ENCODE data around the gene ADPGK. TPM values are rescaled to one million over a fixed set of nuclear protein-coding genes. Genes with fewer than 3 reads are reported as not detected.

Gene ADPGK
- polyA plus RNA-seq, 1 donor from 2014 or later = 33.7 TPM

- H3F3A ChIP-seq (ENCODE audit: insufficient read depth, low read length, poor library complexity, severe bottlenecking) = no peaks in the 10 kb centered on the region
- no peak overlapping the region for H3K9ac ChIP-seq (ENCODE audit: low read length)
- H2AFZ ChIP-seq (ENCODE audit: low read depth, low read length) = no peak overlapping the region
- no peaks in the 10 kb centered on the region for H3K79me2 ChIP-seq (replicated peaks; ENCODE audit: insufficient read depth, low read length)
- no peak overlapping the region for H3K4me2 ChIP-seq (ENCODE audit: low read length)
- H3K9me3 ChIP-seq (ENCODE audit: low read length) = no peaks in the 10 kb centered on the region
- no peaks in the 10 kb centered on the region for H4K20me1 ChIP-seq (ENCODE audit: insufficient read depth)
- TF ChIP-seq EZH2 (IDR thresholded peaks at IDR 0.05; ENCODE audit: borderline replicate concordance, insufficient read depth, low read length, poor library complexity, severe bottlenecking) (no peak), MXI1 (conservative IDR thresholded peaks at IDR 0.05; ENCODE audit: poor library complexity, severe bottlenecking) (no peak), CTCF (IDR thresholded peaks at IDR 0.05; ENCODE audit: poor library complexity, severe bottlenecking) (no peak), TAF1 (IDR thresholded peaks at IDR 0.05; ENCODE audit: low read depth) (no peak), EP300 (conservative IDR thresholded peaks at IDR 0.05; ENCODE audit: poor library complexity, severe bottlenecking) (no peak), REST (IDR thresholded peaks at IDR 0.05; ENCODE audit: borderline replicate concordance) (no peak), POLR2AphosphoS5 (IDR thresholded peaks at IDR 0.05) (no peak), SMC3 (conservative IDR thresholded peaks at IDR 0.05; ENCODE audit: poor library complexity) (no peak), RAD21 (conservative IDR thresholded peaks at IDR 0.05) (no peak)
- H3K27me3 ChIP-seq (ENCODE audit: insufficient read depth, low read depth, low read length) = no peaks in the 10 kb centered on the region
- H3K9me2 ChIP-seq (ENCODE audit: insufficient read depth, low read length) = no peaks in the 10 kb centered on the region
- no peak overlapping the region for H3K4me3 ChIP-seq (ENCODE audit: low read length)
- peaks cover 23% of the 10 kb centered on the region for H3K36me3 ChIP-seq (ENCODE audit: insufficient read depth, low read length)
- no peak overlapping the region for H3K27ac ChIP-seq (ENCODE audit: low read length)
Measured at GRCh38 chr15:72771329-72771725, 12.2 kb downstream of the ADPGK start.

GRCh38 chr15:72770673-72771328, 12.8 kb downstream of the ADPGK start:
- Histone ChIP-seq H3K9ac (ENCODE audit: low read length) (no peak overlapping the region), H3F3A (ENCODE audit: insufficient read depth, low read length, poor library complexity, severe bottlenecking) (no peaks in the 10 kb centered on the region), H3K27ac (ENCODE audit: low read length) (no peak overlapping the region), H3K4me3 (ENCODE audit: low read length) (no peak overlapping the region), H3K79me2 (replicated peaks; ENCODE audit: insufficient read depth, low read length) (no peaks in the 10 kb centered on the region), H3K9me3 (ENCODE audit: low read length) (no peaks in the 10 kb centered on the region), H3K9me2 (ENCODE audit: insufficient read depth, low read length) (no peaks in the 10 kb centered on the region), H3K36me3 (ENCODE audit: insufficient read depth, low read length) (peaks cover 26% of the 10 kb centered on the region), H4K20me1 (ENCODE audit: insufficient read depth) (no peaks in the 10 kb centered on the region), H2AFZ (ENCODE audit: low read depth, low read length) (no peak overlapping the region), H3K4me2 (ENCODE audit: low read length) (no peak overlapping the region), H3K27me3 (ENCODE audit: insufficient read depth, low read depth, low read length) (no peaks in the 10 kb centered on the region)
- TF ChIP-seq SMC3 (conservative IDR thresholded peaks at IDR 0.05; ENCODE audit: poor library complexity) = no peak
- TF ChIP-seq EZH2 (IDR thresholded peaks at IDR 0.05; ENCODE audit: borderline replicate concordance, insufficient read depth, low read length, poor library complexity, severe bottlenecking) = no peak
- no peak for TF ChIP-seq RAD21 (conservative IDR thresholded peaks at IDR 0.05)
- TF ChIP-seq POLR2AphosphoS5 (IDR thresholded peaks at IDR 0.05) = no peak
- no peak for TF ChIP-seq MXI1 (conservative IDR thresholded peaks at IDR 0.05; ENCODE audit: poor library complexity, severe bottlenecking)
- no peak for TF ChIP-seq EP300 (conservative IDR thresholded peaks at IDR 0.05; ENCODE audit: poor library complexity, severe bottlenecking)
- TF ChIP-seq CTCF (IDR thresholded peaks at IDR 0.05; ENCODE audit: poor library complexity, severe bottlenecking) = no peak
- TF ChIP-seq TAF1 (IDR thresholded peaks at IDR 0.05; ENCODE audit: low read depth) = no peak
- TF ChIP-seq REST (IDR thresholded peaks at IDR 0.05; ENCODE audit: borderline replicate concordance) = no peak
